OCI-LY1 (cell line): ENCODE data around the gene POU4F1.

Source experiments
- EZH2 ChIP-seq: fragments of 200-600 bp; sonication (generic), shearing (Covaris generic); IDR thresholded peaks from 2 replicates; pipeline ENCODE4 v1.8.0; 2017; ENCODE audit warnings: borderline replicate concordance, mixed run types, mild to moderate bottlenecking, antibody characterized with exemption, low read length, moderate library complexity, mixed read lengths
- TF ChIP-seq, protein P1 (sequence below): fragments of 200-600 bp; sonication (generic), shearing (Covaris generic); IDR thresholded peaks from 2 replicates; pipeline ENCODE4 v1.5.1; 2017; ENCODE audit warnings: mild to moderate bottlenecking, antibody characterized with exemption, low read length, moderate library complexity, mixed read lengths

DNA sequence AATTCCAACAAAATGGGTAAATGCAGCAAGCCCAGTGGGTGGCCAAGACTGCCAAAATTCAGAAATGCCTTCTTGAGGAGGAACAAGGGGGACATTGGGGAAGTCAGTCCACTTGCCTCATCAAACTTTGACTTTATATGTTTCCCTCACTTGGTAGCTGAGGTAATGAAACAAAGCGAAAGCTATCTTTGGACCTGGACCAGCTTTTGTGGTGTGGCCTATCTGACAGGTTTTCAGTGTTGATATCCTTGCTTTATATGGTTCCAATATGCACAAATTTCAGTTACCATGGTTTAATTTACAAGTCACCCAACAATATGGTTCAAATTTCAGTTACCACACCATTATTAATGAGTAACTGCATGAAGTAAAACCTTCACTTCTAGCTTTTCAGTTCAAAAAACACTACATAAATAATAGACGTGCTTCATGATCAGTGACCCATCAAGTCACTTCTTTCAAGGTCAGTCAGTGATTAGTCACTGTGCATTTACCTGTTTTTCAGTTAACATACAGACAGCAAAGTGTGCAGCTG, 17.7 kb upstream of the POU4F1 start:
- TF ChIP-seq, protein P1, sequence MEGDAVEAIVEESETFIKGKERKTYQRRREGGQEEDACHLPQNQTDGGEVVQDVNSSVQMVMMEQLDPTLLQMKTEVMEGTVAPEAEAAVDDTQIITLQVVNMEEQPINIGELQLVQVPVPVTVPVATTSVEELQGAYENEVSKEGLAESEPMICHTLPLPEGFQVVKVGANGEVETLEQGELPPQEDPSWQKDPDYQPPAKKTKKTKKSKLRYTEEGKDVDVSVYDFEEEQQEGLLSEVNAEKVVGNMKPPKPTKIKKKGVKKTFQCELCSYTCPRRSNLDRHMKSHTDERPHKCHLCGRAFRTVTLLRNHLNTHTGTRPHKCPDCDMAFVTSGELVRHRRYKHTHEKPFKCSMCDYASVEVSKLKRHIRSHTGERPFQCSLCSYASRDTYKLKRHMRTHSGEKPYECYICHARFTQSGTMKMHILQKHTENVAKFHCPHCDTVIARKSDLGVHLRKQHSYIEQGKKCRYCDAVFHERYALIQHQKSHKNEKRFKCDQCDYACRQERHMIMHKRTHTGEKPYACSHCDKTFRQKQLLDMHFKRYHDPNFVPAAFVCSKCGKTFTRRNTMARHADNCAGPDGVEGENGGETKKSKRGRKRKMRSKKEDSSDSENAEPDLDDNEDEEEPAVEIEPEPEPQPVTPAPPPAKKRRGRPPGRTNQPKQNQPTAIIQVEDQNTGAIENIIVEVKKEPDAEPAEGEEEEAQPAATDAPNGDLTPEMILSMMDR = no peak
- TF ChIP-seq EZH2 = no peak
